Fibroblast of skin of left biceps (primary cell): ENCODE data around the gene CDH10.

Experiments
- DNase-seq, 2 experiments: peaks; one replicate each; pipeline ENCODE4 v3.0.0-alpha.2; 2013; ENCODE audit warnings: low read depth in 2 of 2

CDH10 gene

GRCh38 chr5:24644761-24645160, at the start of gene CDH10:
TSS of gene CDH10 (minus strand) at chr5:24644978. CDS start at chr5:24593490, 51,488 bp downstream.
- DNase-seq: no peak

- DNase-seq: no peak
These were observed 48.8 kb upstream of the CDH10 start for GRCh38 chr5:24693609-24694008.

- DNase-seq: no peak
These were observed 46.3 kb upstream of the CDH10 start for GRCh38 chr5:24691074-24691473.

- DNase-seq: no peak
These were observed 36.3 kb upstream of the CDH10 start for GRCh38 chr5:24681106-24681505.

- no peak for DNase-seq
These were observed 23.3 kb upstream of the CDH10 start for GRCh38 chr5:24668050-24668449.

GRCh38 chr5:24649531-24649930, 4.8 kb upstream of the CDH10 start:
- DNase-seq: no peak

GRCh38 chr5:24646915-24647314, 2.1 kb upstream of the CDH10 start:
- no peak for DNase-seq

- DNase-seq: no peak
These were observed 705 bp upstream of the CDH10 start for GRCh38 chr5:24645483-24645882.

GRCh38 chr5:24643880-24644279, 898 bp downstream of the CDH10 start:
- no peak for DNase-seq

- DNase-seq: no peak
These were observed 1.6 kb downstream of the CDH10 start for GRCh38 chr5:24643156-24643555.

GRCh38 chr5:24642022-24642421, 2.8 kb downstream of the CDH10 start:
- no peak for DNase-seq

- DNase-seq: no peak
These were observed 9.6 kb downstream of the CDH10 start for GRCh38 chr5:24635209-24635608.

- DNase-seq: no peak
These were observed 11.0 kb downstream of the CDH10 start for GRCh38 chr5:24633715-24634325.

- DNase-seq: no peak
These were observed 12.4 kb downstream of the CDH10 start for GRCh38 chr5:24632353-24632752.

- no peak for DNase-seq
These were observed 13.9 kb downstream of the CDH10 start for GRCh38 chr5:24630918-24631317.

GRCh38 chr5:24629798-24630197, 15.0 kb downstream of the CDH10 start:
- no peak for DNase-seq

- DNase-seq: no peak
These were observed 19.9 kb downstream of the CDH10 start for GRCh38 chr5:24624872-24625271.

GRCh38 chr5:24623624-24624023, 21.2 kb downstream of the CDH10 start:
- no peak for DNase-seq

- no peak for DNase-seq
These were observed 21.7 kb downstream of the CDH10 start for GRCh38 chr5:24623031-24623430.

GRCh38 chr5:24621792-24622191, 23.0 kb downstream of the CDH10 start:
- no peak for DNase-seq

- no peak for DNase-seq
These were observed 28.2 kb downstream of the CDH10 start for GRCh38 chr5:24616566-24616965.

- DNase-seq: no peak
These were observed 29.6 kb downstream of the CDH10 start for GRCh38 chr5:24615159-24615558.

- DNase-seq: no peak
These were observed 35.1 kb downstream of the CDH10 start for GRCh38 chr5:24609706-24610105.

GRCh38 chr5:24606971-24607370, 37.8 kb downstream of the CDH10 start:
- no peak for DNase-seq
